ENCODE results near the gene RBFOX2. TPM values are rescaled to one million over a fixed set of nuclear protein-coding genes. Genes with fewer than 3 reads are reported as not detected.

RBFOX2 gene
- total and polyA plus RNA-seq, 3 donors from 2014 or later: 53.4 to 85.2 (median 63.9) TPM

DNA sequence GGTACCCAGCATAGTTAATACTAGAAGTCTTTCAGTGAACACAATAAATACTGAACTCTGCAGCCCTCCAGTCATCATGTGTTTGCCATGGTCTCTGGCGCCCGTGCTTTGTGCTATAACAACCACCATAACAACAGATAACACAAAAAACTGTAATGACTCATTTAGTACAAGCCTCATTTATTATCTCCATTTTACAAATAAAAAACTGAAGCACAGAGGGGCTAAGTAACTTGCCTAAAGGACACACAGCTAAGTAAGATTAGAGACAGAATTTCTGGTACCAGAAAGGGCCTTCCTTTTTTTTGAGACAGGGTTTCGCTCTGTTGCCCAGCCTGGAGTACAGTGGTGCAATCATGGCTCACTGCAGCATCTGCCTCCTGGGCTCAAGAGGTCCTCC lies 19.5 kb downstream of the RBFOX2 start:
- Histone ChIP-seq H3K4me3 (no peak overlapping the region), H3K36me3 (ENCODE audit: low read depth, missing control alignments) (no peaks in the 10 kb centered on the region), H3K9me3 (no peaks in the 10 kb centered on the region), H3K27ac (no peak overlapping the region), H3K27me3 (no peaks in the 10 kb centered on the region), H3K4me1 (peaks cover 6% of the 10 kb centered on the region)
- intact Hi-C loops (cut with DNase I; ENCODE audit: low total_unique reads): no loop called here
- WGBS, 2 donors: 71 to 76% methylated on average over 3 of the region's 3 CpGs
- no peak for DNase-seq
- TF ChIP-seq CTCF (IDR thresholded peaks at IDR 0.05) (no peak), POLR2A (IDR thresholded peaks at IDR 0.05) (no peak)

- no peak for TF ChIP-seq CTCF (IDR thresholded peaks at IDR 0.05)
- TF ChIP-seq POLR2A (IDR thresholded peaks at IDR 0.05): no peak
- intact Hi-C loops (cut with DNase I; ENCODE audit: low total_unique reads): no loop called here
- Histone ChIP-seq H3K4me3 (no peak overlapping the region), H3K36me3 (ENCODE audit: low read depth, missing control alignments) (no peaks in the 10 kb centered on the region), H3K27me3 (no peaks in the 10 kb centered on the region), H3K9me3 (no peaks in the 10 kb centered on the region), H3K4me1 (peaks cover 6% of the 10 kb centered on the region), H3K27ac (no peak overlapping the region)
- no peak for DNase-seq
- 85 to 92% methylated on average over 3 of the region's 3 CpGs for WGBS, 2 donors
Observed at GRCh38 chr22:36008565-36008964, 20.1 kb downstream of the RBFOX2 start.

DNA sequence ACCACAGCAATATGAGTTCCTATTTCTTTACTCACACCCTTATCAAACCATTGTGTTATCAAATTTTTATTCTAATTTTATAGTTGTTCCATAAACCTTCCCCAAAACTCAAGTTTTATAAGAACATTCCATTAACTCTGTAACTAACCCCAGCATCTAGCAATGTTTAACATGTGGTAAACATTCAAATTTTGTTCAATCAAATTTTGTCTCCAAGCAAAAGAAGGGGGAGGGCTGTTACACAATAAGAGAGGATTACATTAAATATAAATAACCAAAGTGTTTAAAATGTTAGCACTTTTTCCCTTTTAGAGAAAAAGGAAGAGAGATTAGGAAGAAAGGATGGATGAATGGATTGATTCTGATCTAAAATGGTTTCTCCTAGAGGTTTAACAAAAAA lies 20.5 kb downstream of the RBFOX2 start:
- no peak for TF ChIP-seq POLR2A (IDR thresholded peaks at IDR 0.05)
- intact Hi-C loops (cut with DNase I; ENCODE audit: low total_unique reads): no loop called here
- H3K9me3 ChIP-seq: no peaks in the 10 kb centered on the region
- H3K4me3 ChIP-seq: no peak overlapping the region
- no peaks in the 10 kb centered on the region for H3K36me3 ChIP-seq (ENCODE audit: low read depth, missing control alignments)
- peaks cover 6% of the 10 kb centered on the region for H3K4me1 ChIP-seq
- DNase-seq: no peak
- no peaks in the 10 kb centered on the region for H3K27me3 ChIP-seq
- H3K27ac ChIP-seq: no peak overlapping the region

DNA sequence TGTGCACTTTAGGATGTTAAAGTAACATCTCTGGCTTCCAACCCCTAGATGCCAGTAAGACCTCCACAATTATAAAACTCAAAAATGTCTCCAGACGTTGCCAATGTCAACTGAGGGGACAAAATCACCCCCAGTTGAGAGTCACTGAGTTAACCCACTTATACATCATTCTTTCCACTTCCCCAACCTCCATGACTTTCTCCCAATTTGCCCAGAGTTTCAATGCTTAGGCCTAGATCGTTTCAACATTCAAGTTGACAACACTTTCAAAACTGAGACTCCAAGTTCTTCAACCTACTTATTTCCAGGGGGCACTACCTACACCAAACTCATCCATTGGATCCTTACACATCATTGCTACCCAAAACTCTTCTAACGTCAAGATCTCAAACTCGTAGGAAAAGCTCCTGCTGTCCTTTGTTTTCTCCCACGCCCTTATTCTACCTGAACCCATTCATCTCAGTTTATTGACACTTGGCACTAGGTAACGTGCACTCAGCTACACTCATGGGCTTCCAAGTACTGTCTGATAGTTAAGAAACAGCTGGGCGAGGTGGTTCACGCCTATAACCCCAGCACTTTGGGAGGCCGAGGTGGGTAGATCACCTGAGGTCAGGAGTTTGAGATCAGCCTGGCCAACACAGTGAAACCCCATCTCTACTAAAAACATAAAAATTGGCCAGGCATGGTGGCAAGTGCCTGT lies 24.5 kb downstream of the RBFOX2 start:
- Histone ChIP-seq H3K9me3 (no peaks in the 10 kb centered on the region), H3K36me3 (ENCODE audit: low read depth, missing control alignments) (no peaks in the 10 kb centered on the region), H3K27ac (no peak overlapping the region), H3K4me1 (peaks cover 7% of the 10 kb centered on the region), H3K4me3 (no peak overlapping the region), H3K27me3 (no peaks in the 10 kb centered on the region)
- TF ChIP-seq POLR2A (IDR thresholded peaks at IDR 0.05) (no peak), CTCF (IDR thresholded peaks at IDR 0.05) (no peak)
- intact Hi-C loops (cut with DNase I; ENCODE audit: low total_unique reads): no loop called here
- 92 to 97% methylated on average over 9 of the region's 9 CpGs for WGBS, 2 donors
- DNase-seq: no peak

DNA sequence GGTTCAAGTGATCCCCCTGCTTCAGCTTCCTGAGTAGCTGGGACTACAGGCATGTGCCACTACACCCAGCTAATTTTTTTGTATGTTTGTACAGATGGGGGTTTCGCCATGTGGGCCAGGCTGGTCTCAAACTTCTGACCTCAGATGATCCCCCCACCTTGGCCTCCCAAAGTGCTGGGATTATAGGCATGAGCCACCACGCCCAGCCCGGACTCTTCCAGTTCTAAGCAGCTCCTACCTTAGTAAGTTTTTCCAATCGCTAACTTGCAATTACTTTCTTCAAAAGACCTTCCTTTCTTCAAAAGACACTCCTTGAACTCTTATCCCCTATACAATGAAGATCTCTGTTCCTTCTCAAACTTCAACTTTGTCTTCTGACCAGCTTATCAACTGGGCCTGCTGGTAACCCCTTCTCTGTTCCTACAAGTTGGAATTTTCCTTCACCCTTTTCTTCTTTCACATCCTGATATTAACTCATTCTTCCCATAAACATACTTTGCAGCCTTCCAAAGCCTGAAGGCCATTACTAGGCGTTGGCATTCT lies 25.8 kb downstream of the RBFOX2 start:
- Histone ChIP-seq H3K4me3 (no peak overlapping the region), H3K27ac (no peak overlapping the region), H3K27me3 (no peaks in the 10 kb centered on the region), H3K36me3 (ENCODE audit: low read depth, missing control alignments) (no peaks in the 10 kb centered on the region), H3K4me1 (peaks cover 7% of the 10 kb centered on the region), H3K9me3 (no peaks in the 10 kb centered on the region)
- 84 to 95% methylated on average over 5 of the region's 5 CpGs for WGBS, 2 donors
- intact Hi-C loops (cut with DNase I; ENCODE audit: low total_unique reads): no loop called here
- TF ChIP-seq CTCF (IDR thresholded peaks at IDR 0.05): no peak
- TF ChIP-seq POLR2A (IDR thresholded peaks at IDR 0.05): no peak
- DNase-seq: no peak
